ENCODE measurements around the gene RIIAD1.
"Not testable (repeated sequence)": the region's sequence is repeated elsewhere in the genome, so short reads cannot be mapped to it uniquely, and the experiment has no call there.

The RIIAD1 gene, protein sequence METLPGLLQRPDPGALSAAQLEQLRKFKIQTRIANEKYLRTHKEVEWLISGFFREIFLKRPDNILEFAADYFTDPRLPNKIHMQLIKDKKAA

DNA sequence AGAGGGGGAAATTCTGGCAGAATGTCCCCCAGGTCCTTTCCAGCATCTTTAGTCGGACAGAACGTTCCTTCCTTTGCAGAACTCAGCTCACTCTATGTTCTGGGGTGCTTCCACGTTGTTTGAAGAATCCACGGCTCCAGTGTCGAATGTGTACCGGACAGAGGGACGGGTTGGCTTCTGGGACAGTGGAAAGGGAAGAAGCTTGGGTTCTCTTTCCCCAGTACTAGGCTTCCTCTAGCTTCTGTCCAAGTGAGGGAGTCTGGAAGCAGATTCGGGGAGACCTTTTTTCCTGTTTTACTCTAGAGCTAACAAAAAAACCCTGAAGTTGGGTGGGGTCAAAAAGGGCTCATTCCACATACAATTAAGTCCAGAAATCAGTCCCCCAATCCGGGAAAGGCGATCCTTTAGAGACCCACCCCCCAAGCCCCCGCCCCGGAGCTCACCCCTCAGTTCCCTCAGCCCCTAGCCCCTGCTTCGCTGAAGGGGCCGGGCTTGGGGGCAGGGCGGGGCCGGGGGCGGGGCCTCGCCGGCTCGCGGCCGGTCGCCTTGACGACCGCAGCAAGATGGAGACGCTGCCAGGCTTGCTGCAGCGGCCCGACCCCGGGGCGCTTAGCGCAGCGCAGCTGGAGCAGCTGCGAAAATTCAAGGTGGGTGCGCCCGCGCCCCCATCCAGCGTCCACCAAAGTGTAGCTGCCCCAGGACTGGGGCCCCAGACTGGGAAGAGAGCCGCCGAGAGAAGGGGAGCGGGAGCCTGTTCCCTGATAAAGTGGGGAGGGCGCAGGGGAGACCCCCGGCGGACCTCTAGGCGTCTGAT lies at the start of gene RIIAD1:
RIIAD1 (plus strand) TSS at position 549 of the 814 bp plus-strand sequence; CDS start at position 564, 15 bp downstream.
- DNase-seq = peak in 7 of 58 donors; percentile 7 to 35 (median 28)

DNA sequence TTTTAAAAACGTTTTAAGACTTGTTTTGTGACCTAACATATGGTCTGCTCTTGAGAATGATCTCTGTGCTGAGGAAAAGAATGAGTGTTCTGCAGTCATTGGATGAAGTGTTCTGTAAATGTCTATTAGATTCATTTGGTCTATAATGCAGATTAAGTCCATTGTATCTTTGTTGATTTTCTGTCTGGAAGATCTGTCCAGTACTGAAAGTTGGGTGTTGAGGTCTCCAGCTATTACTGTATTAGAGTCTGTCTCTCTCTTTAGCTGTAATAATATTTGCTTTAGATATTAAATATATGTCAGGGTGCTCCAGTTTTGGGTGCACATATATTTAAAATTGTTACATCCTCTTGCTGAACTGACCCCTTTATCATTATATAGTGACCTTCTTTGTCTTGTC lies 47.9 kb upstream of the RIIAD1 start:
- DNase-seq = no peak

DNA sequence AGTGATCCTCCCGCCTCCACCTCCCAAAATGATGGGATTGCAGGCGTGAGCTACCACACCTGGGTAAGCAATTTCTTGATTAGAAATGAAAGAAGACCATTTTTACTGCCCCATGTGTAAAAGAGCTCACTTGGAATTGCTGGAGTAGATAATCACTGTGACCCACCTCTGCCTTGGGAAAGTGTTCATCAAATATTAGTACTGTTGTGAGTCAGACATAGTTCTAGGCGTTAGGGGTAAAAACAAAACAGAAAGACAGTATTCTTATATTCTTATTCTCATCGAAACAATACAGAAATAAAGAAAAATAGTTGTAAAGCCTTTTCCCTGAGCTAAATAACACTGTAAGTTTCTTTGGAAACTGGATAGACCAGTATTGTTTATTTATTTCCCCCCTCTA lies 40.9 kb upstream of the RIIAD1 start:
- no peak for DNase-seq

DNA sequence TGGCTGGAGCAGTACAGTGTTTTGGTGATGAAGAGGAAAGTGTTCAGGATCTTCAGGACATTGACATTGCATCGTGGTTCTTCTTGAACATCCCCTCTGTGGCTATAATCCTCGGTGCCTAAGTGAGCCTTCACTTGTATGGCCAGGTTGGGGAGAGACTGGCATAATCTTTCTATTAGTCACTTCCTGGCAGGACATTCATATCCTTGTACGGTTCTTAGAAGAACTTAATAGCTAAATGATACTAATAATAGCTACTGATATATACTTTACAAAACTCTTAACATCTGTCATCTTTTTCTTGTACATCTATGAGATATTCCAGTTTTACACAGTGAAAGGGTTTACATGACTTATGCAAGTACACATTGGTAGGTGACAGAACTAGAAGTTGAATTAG lies 40.5 kb upstream of the RIIAD1 start:
- DNase-seq = no peak

DNA sequence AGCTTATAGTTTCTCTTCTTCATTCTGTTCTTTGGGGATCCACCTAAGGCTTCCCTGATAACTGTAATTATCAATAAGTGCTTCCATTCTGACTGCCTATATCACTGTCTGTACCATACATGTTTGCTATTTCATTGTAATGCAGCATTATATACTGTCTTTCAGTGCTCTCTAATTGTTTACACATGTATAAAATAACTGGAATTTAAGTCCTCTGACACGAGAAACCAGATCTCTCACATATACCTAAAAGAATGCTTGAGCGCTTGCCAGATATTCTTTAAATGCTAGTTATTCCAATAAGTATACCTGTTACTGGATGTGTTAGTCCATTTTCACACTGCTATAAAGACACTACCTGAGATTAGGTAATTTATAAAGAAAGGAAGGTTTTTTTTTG lies 39.4 kb upstream of the RIIAD1 start:
- no peak for DNase-seq

DNA sequence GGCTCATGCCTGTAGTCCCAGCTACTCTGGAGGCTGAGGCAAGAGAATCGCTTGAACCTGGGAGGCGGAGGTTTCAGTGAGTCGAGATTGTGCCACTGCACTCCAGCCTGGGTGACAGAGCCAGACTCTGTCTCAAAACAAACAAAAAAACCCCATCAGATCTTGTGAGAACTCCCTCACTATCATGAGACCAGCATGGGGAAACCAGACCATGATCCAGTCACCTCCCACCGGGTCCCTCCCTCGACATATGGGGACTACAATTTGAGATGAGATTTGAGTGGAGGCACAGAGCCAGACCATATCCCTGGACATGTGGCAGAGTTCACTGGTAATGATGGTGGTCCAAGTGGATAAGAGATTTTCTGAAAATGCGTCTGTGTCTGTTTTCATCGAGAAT lies 38.4 kb upstream of the RIIAD1 start:
- not testable (repeated sequence) for DNase-seq

DNA sequence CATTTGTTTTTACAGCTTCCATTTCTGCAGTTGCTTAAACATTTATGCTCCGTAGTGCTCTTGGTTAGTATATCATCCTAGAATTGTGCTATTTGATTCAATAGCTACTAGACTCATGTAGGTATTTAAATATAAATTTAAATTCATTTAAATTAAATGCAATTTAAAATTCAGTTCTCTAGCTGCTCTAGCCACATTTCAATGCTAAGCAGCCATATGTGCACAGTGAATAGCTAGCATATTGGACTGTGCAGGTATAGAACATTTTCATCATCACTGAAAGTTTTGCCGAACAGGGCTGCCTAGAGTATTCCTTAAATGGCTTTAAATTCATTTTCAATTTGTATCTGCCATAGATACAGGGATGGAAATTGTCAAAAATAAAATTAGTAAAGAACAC lies 37.2 kb upstream of the RIIAD1 start:
- no peak for DNase-seq

DNA sequence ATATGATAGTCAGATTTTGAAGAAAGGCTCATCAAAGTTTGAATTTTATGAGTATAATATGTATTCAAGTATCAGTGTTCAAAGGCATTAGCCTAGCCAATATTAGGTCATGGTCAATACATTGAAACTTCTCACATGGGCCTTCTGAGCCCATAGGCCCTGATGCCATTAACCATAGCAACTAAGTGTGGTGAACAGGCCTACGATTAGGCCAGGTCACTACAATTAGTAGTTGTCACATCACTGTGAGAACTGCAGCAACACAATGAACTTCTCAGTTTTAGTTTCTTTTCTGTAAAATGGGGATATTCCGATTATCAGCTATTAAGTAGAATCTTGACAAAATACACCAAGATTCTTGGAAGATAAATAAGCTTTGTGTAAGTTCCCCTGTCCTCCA lies 34.8 kb upstream of the RIIAD1 start:
- no peak for DNase-seq

DNA sequence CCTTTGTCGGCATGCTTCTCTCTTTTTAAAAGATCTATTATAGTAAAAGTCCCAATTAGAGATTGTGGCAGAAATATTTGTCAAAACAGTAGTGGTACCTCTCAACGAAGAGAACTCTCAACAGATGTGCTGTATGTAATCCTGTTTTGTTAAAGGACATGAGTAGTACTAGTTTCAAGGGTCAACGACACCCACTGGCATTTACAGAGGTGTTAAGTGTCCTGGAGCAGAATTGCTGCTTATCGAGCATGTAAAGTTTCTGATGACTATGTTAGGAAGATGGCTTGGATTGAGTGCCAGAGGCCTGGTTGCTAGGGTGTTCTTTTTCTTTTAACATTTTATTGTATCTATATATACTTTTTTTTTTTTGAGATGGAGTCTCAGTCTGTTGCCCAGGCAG lies 31.8 kb upstream of the RIIAD1 start:
- no peak for DNase-seq

DNA sequence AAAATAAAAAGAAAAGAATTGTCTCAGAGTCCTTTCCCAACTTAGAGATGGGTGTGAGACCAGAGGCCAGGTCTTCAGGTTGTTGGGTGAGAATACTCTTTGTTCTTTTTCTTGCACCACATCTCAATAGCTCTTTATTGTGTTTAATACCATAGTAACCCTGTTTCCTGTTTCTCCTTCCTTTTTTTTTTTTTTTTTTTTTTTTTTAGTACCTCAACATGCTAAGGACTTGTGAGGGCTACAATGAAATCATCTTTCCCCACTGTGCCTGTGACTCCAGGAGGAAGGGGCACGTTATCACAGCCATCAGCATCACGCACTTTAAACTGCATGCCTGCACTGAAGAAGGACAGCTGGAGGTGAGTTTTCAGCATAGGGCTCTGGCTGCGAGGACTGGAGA lies 29.1 kb upstream of the RIIAD1 start:
- no peak for DNase-seq

DNA sequence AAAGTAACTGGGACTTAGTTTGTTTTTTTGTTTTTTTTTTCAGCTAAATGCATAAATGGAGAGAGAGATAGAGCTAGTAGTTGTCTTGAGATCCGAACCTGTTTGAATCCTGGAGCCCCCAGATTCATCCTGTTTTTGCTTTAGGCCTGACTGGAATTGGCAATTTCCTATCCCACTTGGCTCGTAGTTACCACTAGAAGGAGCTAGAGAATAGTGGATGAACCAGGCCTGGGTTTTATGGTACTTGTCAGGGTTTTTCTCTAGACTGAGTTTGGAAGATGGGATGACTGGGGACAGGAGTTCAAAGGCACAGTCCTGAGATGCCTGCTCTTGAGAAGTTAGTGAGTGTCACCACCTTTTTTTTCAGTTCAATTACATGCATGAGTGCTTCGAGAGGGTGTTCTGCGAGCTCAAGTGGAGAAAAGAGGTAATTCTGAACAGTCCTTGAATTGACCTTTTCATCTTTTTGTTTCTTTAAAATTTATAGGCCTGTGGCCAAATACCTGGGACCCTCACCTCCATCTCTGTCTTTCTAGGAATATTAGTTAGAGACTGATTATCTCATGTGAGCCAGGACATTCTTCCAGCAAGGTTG lies 28.2 kb upstream of the RIIAD1 start:
- DNase-seq = peak in 3 of 58 donors; percentile 11 to 52 (median 29)

DNA sequence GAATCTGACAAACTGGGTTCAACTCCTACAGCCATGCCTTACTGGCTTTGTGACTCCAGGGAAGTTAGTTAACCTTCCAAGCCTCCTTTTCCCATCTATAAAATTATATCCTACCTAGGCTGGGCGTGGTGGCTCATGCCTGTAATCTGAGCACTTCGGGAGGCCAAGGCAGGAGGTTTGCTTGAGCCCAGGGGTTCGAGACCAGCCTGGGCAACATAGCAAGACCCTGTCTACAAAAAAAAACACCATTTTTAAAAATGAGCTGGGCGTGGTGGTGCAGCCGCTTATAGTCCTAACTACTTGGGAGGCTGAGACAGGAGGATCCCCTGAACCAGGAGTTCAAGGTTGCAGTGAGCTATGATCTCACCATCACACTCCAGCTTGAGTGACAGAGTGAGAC lies 19.8 kb upstream of the RIIAD1 start:
- no peak for DNase-seq

DNA sequence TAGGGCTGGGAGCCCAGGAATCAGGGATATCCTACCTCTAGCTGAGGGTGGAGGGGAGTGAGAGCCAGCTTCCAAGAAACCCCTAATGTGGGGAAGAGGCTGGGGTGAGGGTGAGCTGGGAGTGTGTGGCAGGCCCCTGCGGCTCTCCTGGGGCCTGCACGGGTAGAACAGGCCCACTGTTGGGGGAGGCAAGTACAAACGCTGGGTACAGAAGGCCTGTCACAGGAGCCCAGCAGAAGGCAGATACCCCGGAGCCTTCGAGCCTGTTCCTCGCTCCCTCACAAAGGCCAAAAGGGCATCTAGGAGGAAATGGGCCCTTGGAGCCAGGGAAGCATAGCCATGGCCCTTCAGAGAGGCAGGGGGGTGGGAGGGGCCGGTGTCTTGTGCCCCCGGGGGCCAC lies 18.4 kb upstream of the RIIAD1 start:
- DNase-seq = no peak

DNA sequence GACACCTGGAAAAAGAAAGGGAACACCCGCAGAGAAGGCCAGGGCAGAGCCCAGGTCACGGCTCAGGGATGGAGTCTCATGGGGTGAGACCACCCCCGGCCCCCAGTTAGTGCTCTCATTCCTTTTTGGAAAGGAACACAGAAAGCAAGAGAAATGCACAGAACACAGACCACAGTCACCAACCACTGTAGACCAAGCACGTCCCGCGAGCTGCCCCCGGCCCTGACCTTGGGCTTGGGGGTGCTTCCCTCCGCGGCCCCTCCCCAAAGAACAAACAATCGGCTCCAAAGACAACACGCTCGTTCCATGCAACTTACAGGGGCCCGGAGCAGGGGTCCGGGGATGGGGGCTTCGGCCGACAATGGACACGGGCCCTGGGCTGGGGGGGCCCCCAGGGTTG lies 17.5 kb upstream of the RIIAD1 start:
- DNase-seq = no peak

DNA sequence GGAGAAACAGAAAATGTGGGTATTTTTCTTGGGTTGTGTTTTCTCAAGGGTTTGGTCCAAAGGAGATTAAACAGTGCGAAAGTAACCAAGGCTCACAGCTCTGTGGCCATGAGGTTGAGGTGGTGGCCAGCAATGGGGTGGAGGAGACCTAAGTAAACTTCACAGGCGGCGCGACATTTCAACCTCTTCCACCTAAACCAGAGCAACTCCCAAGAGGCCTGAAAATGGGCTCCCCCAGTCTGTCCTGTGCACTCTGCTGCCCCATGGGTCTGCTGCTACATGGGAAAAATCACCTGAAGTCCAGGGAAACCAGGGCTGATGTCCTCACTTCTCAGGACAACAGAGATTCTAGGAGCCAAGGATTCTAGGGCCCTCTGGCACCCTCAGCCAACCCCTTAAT lies 17.1 kb upstream of the RIIAD1 start:
- DNase-seq = no peak

DNA sequence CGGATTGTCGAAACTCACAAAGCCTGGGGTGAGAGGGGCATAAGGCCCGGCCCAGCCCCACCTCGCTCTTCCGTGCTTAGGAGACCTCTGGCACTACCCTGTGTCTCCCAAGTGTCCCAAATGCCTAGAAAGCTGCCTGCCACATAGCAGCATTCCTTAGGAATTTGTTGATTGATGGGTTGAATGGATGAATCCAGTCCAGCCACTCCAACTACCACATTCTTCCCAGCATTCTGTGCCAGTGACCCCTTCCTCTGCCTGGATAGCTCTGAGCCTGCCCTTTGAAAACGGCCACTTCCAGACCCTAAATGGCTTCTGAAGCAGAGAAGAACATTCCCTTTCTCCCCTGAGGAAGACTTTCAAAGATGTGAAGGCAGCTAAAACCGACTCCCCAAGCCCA lies 16.2 kb upstream of the RIIAD1 start:
- no peak for DNase-seq

DNA sequence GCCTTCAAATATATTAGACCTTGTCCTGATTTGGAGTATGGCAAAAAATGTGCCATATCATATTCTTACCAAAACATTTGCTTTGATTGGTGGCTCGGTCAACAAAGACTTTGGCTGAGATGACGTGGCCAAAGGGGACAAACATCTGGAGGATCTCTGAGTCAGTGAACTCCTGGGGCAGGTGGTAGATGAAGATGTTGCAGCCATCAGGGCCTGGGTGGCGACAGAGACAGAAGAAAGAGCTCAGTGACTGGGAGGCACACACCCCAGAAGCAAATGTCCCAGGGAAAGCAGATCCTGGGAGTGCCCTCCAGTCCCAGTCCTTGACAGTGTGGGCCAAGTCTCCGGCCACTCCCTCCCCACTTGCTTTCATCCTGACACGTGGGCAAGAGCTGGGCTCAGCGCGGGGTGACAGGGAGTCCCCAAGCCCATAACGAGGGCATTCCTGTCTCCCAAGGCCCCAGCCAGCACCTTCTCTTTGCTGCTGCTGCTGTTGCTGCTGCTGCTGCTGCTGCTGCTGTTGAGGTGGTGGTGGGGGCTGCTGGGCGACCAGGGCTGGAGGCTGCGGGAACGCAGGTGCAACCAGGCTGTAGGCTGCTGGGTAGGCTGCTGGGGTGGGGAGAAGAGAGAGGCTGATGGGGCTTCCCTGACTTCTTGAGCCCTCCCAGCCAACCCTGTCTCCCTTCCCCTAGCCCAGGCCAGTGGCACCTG lies 15.4 kb upstream of the RIIAD1 start:
- peak in 1 of 58 donors; percentile 16 for DNase-seq

DNA sequence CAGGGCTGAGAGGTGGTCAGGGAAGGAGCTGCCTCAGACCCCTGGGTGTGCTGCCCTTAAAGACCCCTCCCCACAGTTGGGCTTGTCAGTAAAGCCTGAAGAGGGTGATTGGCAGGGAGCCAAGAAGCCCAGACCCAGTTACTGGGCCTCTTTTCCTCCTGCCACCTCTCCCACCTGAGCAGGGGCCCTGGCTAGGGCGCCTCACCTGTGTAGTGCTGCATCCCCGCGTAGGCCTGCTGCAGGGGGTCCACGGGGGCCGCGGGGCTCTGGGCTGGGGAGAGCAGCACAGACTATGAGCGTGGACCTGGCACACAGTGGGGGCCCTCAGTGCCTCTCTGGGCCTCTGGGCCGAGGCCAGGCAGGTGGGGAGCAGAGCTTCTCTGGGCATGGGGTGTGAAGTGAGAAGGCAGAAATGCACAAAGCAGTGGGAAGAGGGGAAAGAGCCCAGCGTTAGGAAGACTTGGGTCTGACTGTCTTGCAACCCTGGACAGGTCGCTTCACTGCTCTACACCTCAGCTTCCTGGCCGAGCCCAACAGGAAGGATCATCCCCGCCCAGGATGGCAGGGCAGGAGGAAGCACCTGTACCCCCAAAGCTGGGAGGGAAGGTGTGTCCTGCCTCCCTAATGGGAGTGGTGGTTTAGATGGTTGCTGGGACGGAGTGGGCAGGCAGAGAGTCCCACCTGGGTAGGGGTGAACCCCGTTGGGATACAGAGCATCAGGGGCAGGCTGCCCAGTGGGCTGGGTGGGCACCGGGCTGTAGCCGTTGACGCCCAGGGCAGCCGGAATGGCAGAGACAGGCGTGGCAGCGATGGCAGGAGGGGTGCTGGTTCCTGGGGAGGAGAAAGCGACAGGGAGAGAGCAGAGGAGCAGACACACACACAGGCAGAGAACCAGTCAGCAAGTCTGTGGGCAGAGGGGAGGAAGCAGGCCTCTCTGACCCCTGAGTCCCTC lies 14.6 kb upstream of the RIIAD1 start:
- DNase-seq = no peak

DNA sequence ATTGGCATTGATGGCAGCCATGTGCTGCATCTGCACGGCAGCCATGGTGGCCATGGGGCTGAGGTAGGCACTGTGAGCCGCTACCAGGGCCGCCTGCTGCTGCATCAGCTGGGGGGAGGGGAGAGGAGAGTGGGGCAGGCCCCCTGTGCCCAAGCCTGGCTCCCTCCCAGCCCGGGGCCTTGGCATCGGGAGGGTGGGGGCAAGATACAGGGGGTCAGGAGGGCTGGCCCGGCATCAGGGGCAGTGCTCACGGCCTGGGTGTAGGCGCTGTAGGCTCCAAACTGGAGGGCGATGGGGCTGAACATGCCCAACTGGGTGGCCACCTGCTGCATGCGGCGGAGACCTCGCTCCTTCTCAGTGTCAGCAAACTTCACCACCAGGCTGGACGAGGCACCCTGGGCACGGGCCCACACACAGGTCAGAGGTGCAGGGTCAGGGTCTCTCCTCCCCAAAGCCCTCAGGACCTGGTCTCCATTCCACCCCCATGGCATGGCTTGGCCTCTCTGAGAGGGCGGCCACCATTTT lies 13.7 kb upstream of the RIIAD1 start:
- no peak for DNase-seq

DNA sequence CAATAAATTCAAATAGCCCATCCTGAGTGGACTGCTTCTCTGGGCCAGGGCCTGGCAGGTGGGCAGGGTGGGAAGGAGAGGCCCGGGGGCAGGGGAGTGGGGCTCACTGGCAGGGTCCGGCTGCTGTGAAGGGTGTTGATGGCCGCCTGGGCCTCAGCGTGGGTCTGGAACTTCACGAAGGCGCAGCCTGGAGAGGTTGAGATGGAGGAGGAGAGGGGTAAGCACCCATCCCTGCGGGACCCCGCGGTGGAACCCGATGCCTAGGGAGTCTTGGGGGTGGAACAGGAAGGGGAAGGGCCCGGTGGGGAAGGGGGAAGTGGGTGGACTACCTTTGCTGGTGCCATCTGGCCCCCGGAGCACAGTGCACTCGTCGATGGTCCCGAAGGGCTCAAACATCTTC lies 12.4 kb upstream of the RIIAD1 start:
- DNase-seq = no peak

Data from anterior cingulate cortex (tissue), 58 donors.